Measurements from ENCODE around the gene KRT77. TPM values are rescaled to one million over a fixed set of nuclear protein-coding genes. Genes with fewer than 3 reads are reported as not detected.

KRT77 gene
- total RNA-seq, 6 donors from 2014 or later, result not detected

DNA sequence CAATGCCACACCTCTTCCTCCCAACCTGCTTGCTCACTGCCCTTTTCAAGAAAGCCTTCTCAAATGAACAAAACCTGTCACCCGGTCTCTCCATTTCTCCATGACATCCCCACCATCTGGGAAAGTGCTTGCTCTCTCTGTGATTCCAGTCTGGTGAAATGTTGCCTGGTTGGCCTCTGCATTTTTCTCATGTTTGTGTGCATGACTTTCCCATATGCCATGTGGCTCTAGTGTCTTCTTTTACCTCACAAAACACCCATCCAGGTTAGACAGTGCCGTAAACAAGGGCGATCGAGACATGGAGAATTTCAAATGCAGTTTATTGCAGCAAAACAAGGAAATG is 28.9 kb downstream of the KRT77 start:
- no peak for DNase-seq
- Histone ChIP-seq H3K4me1 (no peaks in the 10 kb centered on the region), H3K27me3 (no peaks in the 10 kb centered on the region), H3K9me3 (no peaks in the 10 kb centered on the region), H3K36me3 (no peaks in the 10 kb centered on the region), H3K4me3 (no peak overlapping the region), H3K27ac (no peak overlapping the region)
- WGBS, 2 donors, result 87 to 94% methylated on average over 4 of the region's 4 CpGs
- no peak for ATAC-seq (ENCODE audit: low FRiP score in 2 of 2)
- TF ChIP-seq POLR2A (IDR thresholded peaks at IDR 0.05), result no peak
- no peak for TF ChIP-seq EP300 (IDR thresholded peaks at IDR 0.05)

DNA sequence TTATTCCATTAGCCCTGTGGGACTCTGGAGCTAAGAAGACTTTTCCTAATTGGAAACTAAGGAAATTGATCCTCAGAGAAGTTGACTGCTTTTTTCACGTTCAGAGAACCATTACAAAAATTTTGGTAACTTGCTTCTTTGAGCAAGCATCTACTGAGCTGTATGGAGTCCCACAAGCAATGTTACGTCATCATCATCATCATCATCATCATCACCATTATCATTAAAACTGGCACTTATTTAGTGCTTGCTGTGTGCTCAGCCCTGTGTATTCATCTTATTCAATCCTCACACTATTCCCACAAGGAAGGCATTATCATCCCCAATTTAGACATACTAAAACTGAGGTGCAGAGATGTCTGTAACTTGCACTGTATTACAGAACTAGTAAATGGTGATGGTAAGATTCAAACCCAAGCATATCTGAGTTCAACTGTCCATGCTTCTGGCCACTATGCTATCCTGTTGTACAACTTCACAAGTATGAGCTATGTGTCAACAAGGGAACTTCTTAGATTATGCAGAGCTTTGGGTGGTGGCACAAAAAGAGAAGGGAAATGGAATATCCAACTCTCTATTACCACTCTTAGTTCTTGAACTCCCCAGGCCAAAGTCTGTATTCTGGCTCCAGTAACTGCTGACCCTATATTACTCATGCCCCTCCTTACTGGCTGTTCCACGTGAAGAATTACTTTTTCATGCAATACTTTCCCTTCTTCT is 29.5 kb downstream of the KRT77 start:
- DNase-seq, result no peak
- 71 to 74% methylated on average over 3 of the region's 3 CpGs for WGBS, 2 donors
- Histone ChIP-seq H3K27me3 (no peaks in the 10 kb centered on the region), H3K4me1 (no peaks in the 10 kb centered on the region), H3K9me3 (no peaks in the 10 kb centered on the region), H3K4me3 (no peak overlapping the region), H3K36me3 (no peaks in the 10 kb centered on the region), H3K27ac (no peak overlapping the region)
- TF ChIP-seq POLR2AphosphoS5 (IDR thresholded peaks at IDR 0.05) (no peak), EP300 (IDR thresholded peaks at IDR 0.05) (no peak), POLR2A (IDR thresholded peaks at IDR 0.05) (no peak)
- TF ChIP-seq, protein P1, sequence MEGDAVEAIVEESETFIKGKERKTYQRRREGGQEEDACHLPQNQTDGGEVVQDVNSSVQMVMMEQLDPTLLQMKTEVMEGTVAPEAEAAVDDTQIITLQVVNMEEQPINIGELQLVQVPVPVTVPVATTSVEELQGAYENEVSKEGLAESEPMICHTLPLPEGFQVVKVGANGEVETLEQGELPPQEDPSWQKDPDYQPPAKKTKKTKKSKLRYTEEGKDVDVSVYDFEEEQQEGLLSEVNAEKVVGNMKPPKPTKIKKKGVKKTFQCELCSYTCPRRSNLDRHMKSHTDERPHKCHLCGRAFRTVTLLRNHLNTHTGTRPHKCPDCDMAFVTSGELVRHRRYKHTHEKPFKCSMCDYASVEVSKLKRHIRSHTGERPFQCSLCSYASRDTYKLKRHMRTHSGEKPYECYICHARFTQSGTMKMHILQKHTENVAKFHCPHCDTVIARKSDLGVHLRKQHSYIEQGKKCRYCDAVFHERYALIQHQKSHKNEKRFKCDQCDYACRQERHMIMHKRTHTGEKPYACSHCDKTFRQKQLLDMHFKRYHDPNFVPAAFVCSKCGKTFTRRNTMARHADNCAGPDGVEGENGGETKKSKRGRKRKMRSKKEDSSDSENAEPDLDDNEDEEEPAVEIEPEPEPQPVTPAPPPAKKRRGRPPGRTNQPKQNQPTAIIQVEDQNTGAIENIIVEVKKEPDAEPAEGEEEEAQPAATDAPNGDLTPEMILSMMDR (IDR thresholded peaks at IDR 0.05), result no peak
- no peak for ATAC-seq (ENCODE audit: low FRiP score in 2 of 2)

DNA sequence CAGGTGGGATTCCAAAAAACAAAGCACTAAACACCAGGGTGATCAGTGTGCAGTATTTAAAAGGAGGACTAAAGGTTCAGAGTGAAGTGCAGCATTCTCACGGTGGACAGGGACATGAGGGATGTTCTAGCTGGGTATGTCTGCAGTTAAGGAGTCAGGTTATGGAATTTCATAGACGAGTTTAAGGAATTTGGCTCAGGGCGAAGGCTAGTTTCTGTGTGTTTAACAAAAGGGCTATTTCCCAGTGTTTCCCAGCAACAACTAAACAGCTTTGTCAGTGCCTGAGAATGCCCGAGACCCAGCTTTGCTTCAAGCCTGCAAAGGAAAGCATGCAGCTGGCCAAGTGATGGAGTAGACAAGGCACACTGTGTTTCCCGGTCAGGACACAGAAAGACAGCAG is 30.1 kb downstream of the KRT77 start:
- Histone ChIP-seq H3K4me1 (no peaks in the 10 kb centered on the region), H3K27ac (no peak overlapping the region), H3K27me3 (no peaks in the 10 kb centered on the region), H3K4me3 (no peak overlapping the region), H3K9me3 (no peaks in the 10 kb centered on the region), H3K36me3 (no peaks in the 10 kb centered on the region)
- no peak for TF ChIP-seq EP300 (IDR thresholded peaks at IDR 0.05)
- TF ChIP-seq POLR2AphosphoS5 (IDR thresholded peaks at IDR 0.05), result no peak
- TF ChIP-seq POLR2A (IDR thresholded peaks at IDR 0.05), result no peak
- TF ChIP-seq, protein P1 (IDR thresholded peaks at IDR 0.05), result no peak
- ATAC-seq (ENCODE audit: low FRiP score in 2 of 2), result no peak
- WGBS, 2 donors, result 61 to 68% methylated on average over 5 of the region's 5 CpGs
- DNase-seq, result no peak

DNA sequence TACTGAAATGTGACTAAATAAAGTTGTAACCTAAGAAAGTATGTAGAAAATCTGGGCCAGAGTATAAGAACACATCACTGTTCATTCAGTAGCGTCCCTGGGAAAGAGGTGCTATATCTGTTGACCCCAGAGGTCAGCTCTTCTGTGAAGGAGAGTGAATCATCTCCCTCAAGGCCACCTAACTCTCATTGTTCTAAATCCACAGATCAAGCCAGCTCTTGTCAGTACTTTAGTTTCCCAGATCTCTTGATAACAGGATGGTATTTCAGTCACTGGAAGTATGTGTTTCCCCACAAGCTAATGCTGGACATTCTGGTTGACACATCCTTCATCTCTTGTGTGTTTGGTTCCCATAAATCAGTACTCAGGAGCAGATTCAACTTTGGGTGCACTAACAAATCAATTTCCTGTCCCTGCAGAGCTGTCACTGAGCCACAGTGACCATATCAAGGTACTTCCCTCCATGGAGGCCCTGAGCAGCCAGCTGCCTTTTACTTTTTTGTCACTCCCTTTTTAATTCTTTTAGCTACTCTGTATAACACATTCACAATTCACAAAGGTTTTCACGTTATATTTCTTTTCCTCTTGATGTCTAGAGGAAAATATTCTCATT is 30.9 kb downstream of the KRT77 start:
- no peaks in the 10 kb centered on the region for H3K9me3 ChIP-seq
- no peak overlapping the region for H3K27ac ChIP-seq
- no peak for ATAC-seq (ENCODE audit: low FRiP score in 2 of 2)
- H3K4me3 ChIP-seq, result no peak overlapping the region
- no peaks in the 10 kb centered on the region for H3K4me1 ChIP-seq
- H3K27me3 ChIP-seq, result no peaks in the 10 kb centered on the region
- DNase-seq, result no peak
- TF ChIP-seq POLR2A (IDR thresholded peaks at IDR 0.05) (no peak), POLR2AphosphoS5 (IDR thresholded peaks at IDR 0.05) (no peak), EP300 (IDR thresholded peaks at IDR 0.05) (no peak)
- TF ChIP-seq, protein P1 (IDR thresholded peaks at IDR 0.05), result no peak
- H3K36me3 ChIP-seq, result no peaks in the 10 kb centered on the region
- 59 to 69% methylated on average over 2 of the region's 2 CpGs for WGBS, 2 donors

DNA sequence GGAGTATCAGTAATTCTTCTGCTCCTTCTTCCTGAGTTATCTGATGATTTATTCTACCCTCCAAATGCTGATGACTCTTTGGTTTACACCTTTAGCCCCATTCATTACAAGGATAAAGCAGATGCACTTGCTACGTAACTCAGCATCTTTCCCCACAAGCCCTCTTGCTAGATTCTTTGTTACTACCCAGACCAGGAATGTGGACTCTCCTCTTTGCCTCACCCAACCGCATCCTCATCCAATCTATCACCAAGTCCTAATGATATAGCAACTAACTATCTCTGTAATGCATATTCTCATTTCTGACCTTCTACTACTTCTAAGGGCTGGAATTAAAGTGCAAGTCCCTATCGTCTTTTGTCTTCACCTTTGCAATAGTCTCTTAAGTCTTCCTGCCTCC is 32.4 kb downstream of the KRT77 start:
- TF ChIP-seq POLR2AphosphoS5 (IDR thresholded peaks at IDR 0.05), result no peak
- TF ChIP-seq, protein P1 (IDR thresholded peaks at IDR 0.05), result no peak
- TF ChIP-seq EP300 (IDR thresholded peaks at IDR 0.05), result no peak
- TF ChIP-seq POLR2A (IDR thresholded peaks at IDR 0.05), result no peak
- H3K27me3 ChIP-seq, result no peaks in the 10 kb centered on the region
- no peak overlapping the region for H3K27ac ChIP-seq
- no peak for ATAC-seq (ENCODE audit: low FRiP score in 2 of 2)
- no peak for DNase-seq
- no peak overlapping the region for H3K4me3 ChIP-seq
- no peaks in the 10 kb centered on the region for H3K9me3 ChIP-seq
- WGBS, 2 donors, result 92 to 93% methylated on average over 3 of the region's 3 CpGs
- H3K4me1 ChIP-seq, result no peaks in the 10 kb centered on the region
- no peaks in the 10 kb centered on the region for H3K36me3 ChIP-seq
